HK-2 (cell line): ENCODE measurements around the gene TMEM33.

ENCODE experiments used
- DNase-seq: peaks from one replicate; pipeline ENCODE4 v3.0.0-alpha.2; 2018; ENCODE audit not compliant: unreplicated experiment

The TMEM33 gene

GRCh38 chr4:41998019-41998418 is 62.8 kb downstream of the TMEM33 start:
- DNase-seq: no peak

DNA sequence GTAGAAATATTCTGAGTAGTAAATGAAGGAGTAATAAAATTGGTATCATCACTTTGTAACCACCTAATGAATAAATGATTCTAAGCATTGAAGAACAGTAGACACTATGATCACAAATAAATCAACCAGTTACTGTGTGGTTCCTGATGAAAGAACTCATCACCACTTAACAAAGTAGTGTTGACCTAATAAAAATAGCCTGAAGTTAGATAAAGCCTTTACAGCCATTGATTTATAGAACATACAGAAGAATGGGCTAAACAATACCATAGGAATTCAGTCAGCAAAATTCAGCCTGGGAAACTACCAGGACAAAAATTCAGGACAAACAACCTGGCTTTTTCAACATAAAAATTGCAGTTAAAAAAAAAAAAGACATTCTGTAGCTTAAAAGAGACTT is 64.1 kb downstream of the TMEM33 start:
- no peak for DNase-seq

DNA sequence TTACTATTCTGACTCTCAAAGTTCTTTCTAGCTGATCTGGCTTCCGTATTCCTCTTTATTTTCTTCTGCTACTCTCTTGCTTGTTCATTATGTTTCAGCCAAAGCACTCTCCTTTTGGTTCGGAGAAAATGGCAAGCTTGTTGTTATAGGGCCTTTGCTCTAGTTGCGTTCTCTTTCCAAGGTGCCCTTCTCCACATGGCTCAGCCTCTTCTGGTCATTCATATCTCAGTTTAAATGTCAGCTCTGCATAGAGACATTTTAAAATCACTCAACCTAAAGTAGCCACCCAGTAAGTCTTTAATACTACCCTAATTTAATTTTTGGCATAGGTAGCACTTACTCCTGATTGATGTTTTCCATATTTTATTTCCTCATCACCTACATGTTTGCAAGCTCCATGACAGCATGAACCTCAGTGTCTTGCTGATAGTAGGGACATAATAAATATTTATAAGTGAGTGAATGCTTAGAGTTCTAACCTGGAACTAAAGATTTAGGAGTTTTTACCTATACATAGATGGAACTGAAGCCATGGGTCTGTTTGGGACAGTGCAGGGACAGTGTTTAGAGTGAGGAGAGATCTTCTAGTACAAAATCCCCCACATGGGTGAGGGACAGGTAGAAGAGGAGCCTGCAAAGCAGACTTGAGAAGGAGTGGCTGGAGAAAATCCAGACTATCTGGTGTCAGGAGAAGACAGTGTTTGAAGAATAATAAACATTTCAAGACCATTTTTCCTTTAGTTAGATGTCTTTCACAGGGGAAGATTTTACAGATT is 73.0 kb downstream of the TMEM33 start:
- no peak for DNase-seq
